Forelimb muscle (tissue), 1 donor: ENCODE data around the gene HYKK. TPM values are rescaled to one million over a fixed set of nuclear protein-coding genes. Genes with fewer than 3 reads are reported as not detected.
"Not testable (repeated sequence)": the region's sequence is repeated elsewhere in the genome, so short reads cannot be mapped to it uniquely, and the experiment has no call there.

Source experiments
- DNase-seq: peaks from one replicate; pipeline ENCODE4 v3.0.0-alpha.2; 2013; ENCODE audit warnings: low read depth
- polyA plus RNA-seq: library from polyadenylated mRNA; unstranded; fragments of 120-200 nt; gene quantifications from one replicate; pipeline ENCODE4 v1.2.1, GENCODE V29; 2013; ENCODE audit not compliant: insufficient read length

HYKK gene
- polyA plus RNA-seq, 1 donor = 1.8 TPM

GRCh38 chr15:78540141-78540870, 32.9 kb downstream of the HYKK start, which contains the start of gene PSMA4:
TSS of gene PSMA4 (plus strand) at chr15:78540444. CDS start at chr15:78541928, 1,484 bp downstream.
- peak; percentile 58 for DNase-seq

GRCh38 chr15:78540871-78541743, 33.7 kb downstream of the HYKK start:
- DNase-seq = no peak

DNA sequence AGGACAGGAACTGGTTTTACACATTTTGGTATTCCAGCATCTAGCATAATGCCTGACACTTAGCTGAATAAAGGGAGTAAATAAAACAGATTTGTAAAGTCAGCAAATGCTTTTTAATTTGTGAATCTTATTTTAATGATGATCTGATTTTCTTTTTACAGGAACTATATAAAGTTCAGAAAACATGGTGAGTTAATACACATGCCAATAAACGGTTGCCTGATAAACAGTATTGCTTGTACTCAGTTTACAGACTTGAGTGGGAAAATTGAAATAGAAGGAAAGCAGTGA, 34.3 kb downstream of the HYKK start:
- DNase-seq = no peak

DNA sequence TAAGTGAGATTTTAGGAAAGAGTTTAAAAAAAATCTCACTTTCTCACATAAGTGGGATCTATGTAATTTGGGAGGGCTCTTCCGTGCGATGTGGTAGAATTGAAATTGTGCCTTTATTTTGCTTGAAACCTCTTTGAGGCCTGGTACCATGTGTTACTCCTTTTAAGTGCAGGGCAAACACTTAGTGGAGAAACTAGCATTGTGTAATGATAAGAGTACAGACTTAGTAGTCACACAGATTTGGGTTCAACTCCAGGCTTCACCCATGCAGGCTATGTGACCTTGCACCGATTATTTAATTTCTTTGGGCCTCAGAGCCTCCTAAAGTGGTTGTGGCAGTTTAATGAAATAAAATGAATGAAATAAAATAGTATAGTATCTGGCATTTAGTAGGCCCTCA, 35.3 kb downstream of the HYKK start:
- DNase-seq = no peak

GRCh38 chr15:78550194-78550593, 42.8 kb downstream of the HYKK start:
- DNase-seq = no peak

- DNase-seq = no peak
These were observed 43.4 kb downstream of the HYKK start for GRCh38 chr15:78550815-78551214.

GRCh38 chr15:78551902-78552301, 44.5 kb downstream of the HYKK start:
- DNase-seq = no peak

DNA sequence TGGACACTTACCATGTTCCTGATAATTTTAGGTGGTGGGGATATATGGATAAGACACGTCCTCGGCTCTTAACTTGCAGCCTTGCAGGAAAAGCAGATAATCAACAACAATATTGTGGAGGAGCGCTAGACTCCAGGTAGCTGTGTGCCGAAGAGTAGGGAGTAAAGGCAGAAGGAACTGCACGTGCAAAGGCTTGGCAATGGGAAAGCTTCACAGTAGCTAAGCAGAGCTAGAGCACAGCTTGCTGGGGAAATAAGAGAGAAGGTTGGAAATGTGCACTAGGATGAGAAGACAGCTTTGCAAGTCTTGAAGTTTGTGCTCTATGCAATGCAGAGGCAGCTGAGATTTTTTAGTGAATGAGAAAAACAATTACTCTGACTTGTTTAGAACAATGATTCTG, 45.2 kb downstream of the HYKK start:
- no peak for DNase-seq

- not testable (repeated sequence) for DNase-seq
These were observed 52.8 kb downstream of the HYKK start for GRCh38 chr15:78560201-78560600.

DNA sequence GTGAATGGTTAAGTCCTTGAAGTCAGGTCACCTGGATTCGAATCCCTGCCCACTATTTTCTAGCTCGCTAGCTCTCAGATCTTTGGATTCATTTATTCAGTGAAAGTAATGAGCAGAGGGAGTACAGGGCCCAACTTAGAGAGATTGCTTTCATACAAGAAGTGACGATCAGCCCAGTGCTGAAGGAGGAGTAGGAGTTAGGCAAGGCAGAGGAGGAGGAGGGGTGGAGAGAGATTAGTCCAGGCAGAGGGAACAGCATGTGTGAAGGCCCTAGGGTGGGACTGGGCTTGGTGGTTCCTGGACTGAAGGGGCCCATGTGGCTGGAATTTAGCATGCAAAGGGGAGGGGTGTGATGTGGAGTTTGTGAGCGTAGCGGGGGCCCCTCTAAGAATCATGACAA, 54.1 kb downstream of the HYKK start:
- no peak for DNase-seq

DNA sequence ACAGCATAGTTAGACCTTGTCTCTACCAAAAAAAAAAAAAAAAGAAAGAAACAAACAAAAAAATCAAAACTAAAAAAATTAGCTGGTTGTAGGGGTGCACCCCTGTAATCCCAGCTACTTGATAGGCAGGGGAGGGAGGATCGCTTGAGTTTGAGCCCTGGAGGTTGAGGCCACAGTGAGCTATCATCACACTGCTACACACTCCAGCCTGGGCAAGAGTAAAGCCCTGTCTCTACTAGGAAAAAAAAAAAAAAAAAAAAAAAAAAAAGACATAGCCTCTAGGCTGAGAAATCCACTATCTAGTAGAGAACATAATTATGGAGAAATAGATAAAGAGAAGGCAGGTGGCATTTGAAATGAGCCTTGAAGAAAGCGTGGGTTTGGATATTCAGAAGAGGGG, 55.7 kb downstream of the HYKK start:
- no peak for DNase-seq

- DNase-seq = no peak
These were observed 57.3 kb downstream of the HYKK start for GRCh38 chr15:78564743-78565096.

- DNase-seq = peak; percentile 26
These were observed 57.9 kb downstream of the HYKK start, which contains the start of gene CHRNA5 for GRCh38 chr15:78565097-78565950. TSS of gene CHRNA5 (plus strand) at chr15:78565520. CDS start at chr15:78565720, 200 bp downstream.

GRCh38 chr15:78565951-78566774, 58.8 kb downstream of the HYKK start:
- DNase-seq = no peak

GRCh38 chr15:78567531-78567930, 60.2 kb downstream of the HYKK start:
- no peak for DNase-seq

- no peak for DNase-seq
These were observed 63.3 kb downstream of the HYKK start for GRCh38 chr15:78570710-78571109.

DNA sequence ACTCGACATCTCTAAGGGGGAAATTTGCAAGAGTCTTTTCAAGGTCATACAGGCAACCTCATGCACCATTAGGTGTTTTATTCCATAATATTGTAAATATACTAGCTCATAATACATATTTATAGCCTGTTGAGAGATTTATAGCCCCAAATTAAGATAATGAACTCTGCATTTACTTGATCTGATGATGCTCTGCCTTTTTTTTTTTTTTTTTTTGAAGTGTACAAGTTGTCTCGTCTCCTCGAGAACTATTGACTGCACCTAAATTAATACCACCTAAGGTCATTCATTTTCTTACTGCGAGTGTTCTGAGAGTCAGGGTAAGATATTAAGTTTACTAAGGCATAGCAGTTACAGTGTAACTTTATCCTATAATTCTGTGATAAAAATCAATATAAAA, 64.0 kb downstream of the HYKK start:
- no peak for DNase-seq

DNA sequence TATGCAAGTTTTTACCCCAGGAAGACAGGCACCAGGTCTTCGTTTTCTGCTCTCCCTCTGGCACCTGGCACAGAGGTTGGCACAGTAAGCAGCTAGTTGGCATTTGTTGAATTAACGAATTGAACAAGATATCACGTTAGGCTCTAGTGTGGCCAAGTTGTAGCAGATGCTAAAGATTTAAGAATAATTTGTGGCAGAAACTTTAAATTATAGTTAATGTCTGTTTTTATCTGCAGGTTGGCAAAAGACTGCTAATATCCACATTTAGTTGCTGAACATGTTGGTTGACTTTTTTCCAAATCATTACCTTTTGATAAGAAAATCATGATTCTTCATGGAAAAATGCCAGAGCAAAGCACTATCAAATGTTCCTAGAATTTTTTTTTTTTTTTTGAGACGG, 66.0 kb downstream of the HYKK start:
- no peak for DNase-seq

DNA sequence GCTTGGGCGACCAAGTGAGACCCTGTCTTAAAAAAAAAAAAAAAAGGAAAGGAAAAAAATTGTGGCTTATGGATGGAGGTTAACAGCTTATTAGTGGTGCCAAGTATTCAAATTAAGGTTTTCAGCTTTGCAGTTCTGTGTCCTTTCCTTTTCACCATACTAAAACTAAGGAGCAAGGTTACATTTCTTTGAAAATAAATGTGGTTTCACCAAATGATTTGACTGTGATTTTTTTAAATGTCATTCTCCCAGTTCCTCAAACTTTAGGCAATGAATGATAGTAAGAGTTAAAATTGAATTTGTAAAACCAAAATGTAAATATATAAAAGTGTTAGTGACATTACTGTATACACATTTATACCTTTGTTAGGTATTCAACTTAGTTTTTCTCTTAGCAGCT, 67.6 kb downstream of the HYKK start:
- no peak for DNase-seq
